ENCODE measurements around the gene APBB3. TPM values are rescaled to one million over a fixed set of nuclear protein-coding genes. Genes with fewer than 3 reads are reported as not detected.

APBB3 gene
- polyA plus RNA-seq, 1 donor: 28.8 TPM

GRCh38 chr5:140553657-140554056 lies 10.7 kb downstream of the APBB3 start:
- no peak for DNase-seq

- DNase-seq: no peak
Observed at GRCh38 chr5:140551872-140552271, 12.5 kb downstream of the APBB3 start.

DNA sequence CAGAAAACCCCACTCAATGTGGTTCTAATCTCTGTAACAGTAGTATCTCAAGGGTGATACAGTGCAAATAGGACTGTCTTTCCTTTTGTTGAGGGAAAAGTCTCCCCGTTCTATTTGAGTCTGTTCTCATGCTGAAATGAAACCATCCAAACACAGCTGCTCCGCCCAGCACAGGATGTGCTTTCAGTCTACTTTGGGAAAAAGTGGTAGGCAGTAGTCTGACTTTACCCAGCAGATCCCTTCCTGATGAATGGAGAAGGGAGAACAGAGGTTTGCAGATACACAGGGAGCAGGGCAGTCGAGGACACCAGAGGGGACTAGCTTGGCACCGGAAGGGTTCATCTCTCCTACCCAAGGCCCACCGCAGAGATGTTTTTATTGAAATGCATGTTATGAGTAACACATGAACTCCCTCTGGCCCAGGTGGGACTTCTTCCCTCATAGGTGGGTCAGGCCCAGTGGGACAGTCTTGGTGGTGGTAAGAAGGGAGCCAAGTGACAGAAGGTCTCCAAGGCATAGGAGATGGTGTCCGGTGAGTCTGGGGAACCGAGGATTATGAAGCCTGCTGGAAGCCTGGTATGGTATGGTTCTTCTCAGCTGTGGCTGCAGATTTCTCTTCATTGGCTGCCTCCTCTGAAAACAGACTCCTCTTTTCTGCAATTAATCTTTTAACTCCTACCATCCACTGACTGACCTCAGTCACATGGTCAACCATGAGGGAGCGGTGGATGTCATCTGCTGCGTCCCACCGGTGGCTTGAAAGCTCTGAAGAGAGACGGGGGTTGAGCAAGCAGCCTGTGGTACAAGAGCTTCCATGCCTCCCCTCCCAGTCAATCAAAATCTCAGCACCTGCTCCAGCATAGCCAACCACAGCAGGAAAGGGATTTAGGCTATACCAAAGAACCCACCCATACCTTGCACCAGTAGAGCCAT lies 14.0 kb downstream of the APBB3 start:
- no peak for DNase-seq

DNA sequence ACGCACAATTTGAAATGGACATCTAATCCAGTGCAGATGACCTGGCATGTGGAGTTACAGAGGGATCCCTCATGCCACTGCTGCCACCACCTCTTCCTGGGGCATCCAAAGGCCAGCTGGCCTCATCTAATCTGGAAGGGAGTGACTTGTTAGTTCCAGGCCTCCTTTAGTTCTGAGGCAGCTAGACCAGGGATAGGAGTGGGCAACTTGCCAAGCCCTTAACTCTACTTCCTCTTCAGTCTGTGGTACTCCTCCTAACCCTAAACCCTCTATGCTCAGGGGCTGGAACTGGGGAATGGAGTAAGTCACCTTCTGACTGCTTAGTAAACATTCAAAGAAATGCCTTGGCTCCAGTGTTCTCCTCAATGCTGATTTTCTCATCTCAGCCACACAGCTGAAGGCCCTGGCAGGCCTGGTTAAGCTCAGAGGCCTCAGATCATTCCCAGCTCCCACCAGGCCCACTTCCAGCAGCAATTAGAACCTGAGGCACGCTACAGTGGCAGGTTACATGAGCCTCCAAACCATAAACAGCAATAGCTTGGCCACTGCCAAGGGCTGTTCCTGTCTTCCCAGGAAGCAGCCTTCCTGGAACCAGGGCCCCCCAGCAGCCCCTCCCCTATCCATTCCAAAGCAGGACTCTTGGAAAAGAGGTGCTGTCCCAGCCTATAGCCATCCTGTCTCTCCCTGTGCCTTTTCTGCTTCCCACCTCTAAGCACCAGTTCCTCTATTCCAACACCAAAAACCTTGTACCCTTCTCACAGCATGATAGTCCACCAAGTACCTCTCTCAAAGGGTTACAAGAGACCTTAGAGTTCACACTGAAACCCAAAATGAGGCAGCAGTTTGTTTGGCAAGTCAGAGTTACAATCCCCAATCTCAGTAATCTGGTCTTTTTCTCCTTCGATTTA lies 14.9 kb downstream of the APBB3 start:
- peak; percentile 29 for DNase-seq

DNA sequence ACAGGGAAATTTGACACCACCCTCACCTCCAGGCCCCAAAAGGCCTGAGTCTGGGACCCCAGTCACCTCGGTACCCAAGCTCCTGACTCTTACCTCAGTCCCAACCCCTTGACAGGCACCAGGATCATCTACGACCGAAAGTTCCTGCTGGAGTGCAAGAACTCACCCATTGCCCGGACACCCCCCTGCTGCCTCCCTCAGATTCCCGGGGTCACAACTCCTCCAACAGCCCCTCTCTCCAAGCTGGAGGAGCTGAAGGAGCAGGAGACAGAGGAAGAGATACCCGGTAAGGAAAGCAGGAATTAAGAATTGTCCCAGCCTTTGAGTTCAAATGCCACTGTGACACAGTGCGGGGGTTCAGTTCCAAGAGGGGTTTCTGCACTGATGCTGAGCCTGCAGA lies 15.6 kb downstream of the APBB3 start:
- no peak for DNase-seq

DNA sequence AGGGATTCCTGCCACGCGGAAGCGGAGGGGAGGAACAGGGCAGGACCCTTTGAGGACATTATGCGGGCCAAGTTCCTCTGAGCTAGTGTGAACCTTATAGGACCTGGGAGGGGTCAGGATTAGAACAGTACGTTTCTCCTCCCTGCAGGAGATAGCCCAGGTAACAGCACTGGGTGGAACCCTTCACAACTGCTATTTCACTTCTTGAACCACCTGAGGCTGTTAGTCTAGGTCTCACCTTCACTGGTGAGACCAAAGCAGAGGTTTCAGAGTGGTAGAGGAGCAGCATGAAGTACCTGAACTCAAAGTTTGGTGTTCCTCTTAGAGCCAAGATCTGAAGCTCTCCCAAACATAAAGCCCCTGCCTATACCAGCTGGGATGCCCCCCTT lies 16.1 kb downstream of the APBB3 start:
- DNase-seq: no peak

DNA sequence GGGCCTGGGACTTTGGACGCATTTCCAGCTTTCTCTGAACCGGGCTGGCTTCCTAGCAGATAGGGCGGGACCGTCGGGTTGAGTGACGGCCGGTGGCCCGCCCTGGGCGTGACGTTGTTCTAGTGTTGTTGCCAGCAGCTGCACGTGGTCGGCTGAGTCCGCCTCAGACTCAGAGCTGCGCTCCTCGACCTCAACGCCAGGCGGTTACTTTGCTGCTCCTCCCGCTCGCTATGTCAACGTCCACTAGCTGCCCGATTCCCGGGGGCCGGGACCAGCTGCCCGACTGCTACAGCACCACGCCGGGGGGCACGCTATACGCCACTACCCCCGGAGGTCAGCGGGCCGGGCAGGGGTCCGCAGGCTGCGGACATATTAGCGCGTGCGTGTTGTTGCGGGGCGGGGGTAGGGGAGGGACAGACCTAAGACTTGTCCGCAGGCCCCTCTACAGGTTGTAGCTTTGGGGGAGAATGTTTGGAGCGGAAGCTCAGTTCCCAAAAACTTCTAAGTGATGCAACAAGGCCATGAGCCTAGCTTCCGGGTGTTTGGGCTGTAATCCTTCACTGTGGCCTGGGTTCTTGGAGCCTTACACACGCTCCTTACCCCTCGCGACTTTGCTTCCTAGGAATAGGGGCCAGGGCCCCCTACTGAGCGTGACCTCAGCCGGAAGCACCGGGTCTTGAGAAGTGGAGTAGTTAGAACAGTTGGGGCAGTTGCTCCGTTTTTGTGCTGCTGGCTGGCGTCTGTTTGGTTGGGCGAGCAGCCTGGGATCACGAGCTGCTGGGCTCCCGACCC lies 16.7 kb downstream of the APBB3 start, which contains the start of gene EIF4EBP3:
TSS of gene EIF4EBP3 (plus strand) at position 155 of the 792 bp plus-strand sequence. CDS start at position 231, 76 bp downstream.
- DNase-seq: peak; percentile 97

DNA sequence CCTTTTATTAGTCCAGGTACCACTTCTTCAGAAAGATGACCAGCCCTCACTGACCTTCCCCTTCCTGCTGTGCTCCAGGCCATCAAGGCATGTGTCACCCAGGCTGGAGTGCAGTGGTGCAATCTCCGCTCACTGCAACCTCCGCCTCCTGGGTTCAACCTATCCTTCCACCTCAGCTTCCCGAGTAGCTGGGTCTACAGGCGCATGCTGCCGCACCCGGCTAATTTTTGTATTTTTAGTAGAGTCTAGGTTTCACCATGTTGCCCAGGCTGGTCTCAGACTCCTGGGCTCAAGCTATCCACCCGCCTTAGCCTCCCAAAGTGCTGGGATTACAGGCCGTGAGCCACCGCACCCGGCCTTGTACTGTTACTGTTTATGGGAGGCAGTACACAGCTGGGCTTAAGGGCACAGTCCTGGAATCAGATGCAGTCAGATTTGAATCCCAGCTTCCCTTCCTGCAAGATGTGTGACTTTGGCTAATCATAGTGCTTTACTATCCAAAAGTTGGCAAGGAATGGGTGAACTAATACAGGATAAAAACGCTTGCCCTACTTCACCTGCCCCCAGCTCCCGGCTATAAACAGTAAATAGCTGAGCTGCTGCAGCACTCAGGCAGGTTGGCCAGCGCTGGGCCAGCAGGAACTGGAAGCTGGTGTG lies 17.4 kb downstream of the APBB3 start:
- no peak for DNase-seq

GRCh38 chr5:140545606-140546005 lies 18.8 kb downstream of the APBB3 start:
- DNase-seq: no peak

DNA sequence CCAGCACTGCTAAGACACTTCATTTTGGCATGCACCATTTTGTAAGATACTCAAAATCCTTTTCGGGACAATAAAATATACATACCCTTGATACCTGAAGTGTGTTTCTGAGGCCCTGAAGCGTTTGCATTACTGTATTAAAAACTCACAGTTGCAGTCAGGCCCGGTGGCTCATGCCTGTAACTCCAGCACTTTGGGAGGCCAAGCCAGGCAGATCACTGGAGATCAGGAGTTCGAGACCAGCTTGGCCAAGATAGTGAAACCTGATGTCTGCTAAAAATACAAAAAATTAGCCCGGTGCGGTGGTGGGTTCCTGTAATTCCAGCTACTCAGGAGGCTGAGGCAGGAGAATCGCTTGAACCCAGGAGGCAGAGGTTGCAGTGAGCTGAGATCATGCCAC lies 19.4 kb downstream of the APBB3 start:
- DNase-seq: no peak

DNA sequence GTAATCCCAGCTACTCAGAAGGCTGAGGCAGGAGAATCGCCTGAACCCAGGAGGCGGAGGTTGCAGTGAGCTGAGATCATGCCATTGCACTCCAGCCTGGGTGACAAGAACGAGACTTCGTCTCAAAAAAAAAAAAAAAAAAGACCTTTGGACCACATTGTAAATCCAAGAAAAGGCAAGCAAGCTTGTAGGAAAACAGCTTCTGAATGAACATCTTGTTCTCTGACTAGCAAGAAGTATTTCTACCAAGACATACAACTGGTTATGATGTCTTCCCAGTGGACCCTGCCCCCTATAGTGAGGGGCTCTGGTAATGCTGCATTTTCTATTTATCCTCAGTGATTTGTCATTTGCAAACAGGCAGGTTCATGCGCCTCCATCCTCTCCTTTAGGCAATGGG lies 21.4 kb downstream of the APBB3 start:
- no peak for DNase-seq

DNA sequence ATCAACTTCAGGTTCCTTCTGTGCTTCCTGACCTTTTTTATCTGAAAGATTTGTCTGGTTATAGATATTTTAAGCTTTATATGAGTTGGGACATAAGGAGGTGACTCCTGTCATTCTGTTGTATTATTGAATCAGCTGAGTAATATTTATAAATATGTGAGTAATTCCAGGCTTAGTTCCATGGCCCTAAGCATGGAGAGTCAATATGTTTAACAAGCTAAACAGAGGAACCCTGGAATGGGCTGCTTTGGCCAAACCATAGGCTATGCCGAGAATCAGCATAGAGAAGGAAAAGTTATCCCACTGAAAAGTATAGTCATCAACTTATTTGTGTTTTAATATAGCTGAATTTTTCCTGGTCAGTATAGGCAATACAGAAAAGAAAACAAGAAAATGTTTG lies 24.2 kb downstream of the APBB3 start:
- no peak for DNase-seq

DNA sequence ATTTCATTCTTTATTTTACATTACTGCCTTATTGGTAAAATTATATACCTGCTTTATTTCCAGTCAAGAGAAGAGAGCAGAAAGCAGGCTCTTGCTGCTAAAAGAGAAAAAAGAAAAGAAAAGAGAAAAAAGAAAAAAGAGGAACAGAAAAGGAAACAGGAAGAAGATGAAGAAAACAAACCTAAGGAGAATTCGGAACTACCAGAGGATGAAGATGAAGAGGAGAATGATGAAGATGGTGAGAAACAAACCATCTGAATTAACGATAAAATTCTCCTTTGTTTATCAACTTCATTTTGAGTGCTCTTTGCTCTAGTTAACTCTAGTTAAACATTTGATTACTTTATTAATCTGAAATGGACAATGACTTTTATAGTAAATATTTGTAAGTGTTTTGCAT lies 40.4 kb downstream of the APBB3 start:
- DNase-seq: no peak

- DNase-seq: no peak
Observed at GRCh38 chr5:140513124-140513523, 51.3 kb downstream of the APBB3 start.

DNA sequence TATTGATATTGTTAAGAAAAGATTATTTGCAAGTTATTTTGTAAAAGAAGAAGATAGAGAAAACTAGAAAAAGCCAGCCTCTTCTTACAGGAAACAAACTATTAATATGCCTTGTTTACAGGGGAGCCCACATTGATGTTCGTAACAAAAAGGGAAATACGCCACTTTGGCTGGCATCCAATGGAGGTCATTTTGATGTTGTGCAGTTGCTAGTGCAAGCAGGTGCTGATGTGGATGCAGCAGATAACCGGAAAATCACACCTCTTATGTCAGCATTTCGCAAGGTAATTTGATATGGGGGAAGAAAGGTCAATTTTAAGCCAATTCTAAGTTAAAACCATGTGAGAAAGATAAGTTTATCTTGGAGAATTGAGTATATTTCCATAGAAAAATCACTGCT lies 54.5 kb downstream of the APBB3 start:
- DNase-seq: no peak

Other genes starting within 250 kb of the APBB3 start
- 19.4 TPM for gene HBEGF, start 218.0 kb downstream of the APBB3 start, polyA plus RNA-seq (ENCODE audit: insufficient read length)
- 0.18 TPM for gene SLC4A9, start 204.4 kb downstream of the APBB3 start, polyA plus RNA-seq (ENCODE audit: insufficient read length)
- 63.9 TPM for gene ANKHD1, start 162.8 kb downstream of the APBB3 start, polyA plus RNA-seq (ENCODE audit: insufficient read length)
- 8.6 TPM for gene EIF4EBP3, start 16.9 kb downstream of the APBB3 start, polyA plus RNA-seq (ENCODE audit: insufficient read length)
- 20.5 TPM for gene SRA1, start 7.1 kb downstream of the APBB3 start, polyA plus RNA-seq (ENCODE audit: insufficient read length)
- gene SLC35A4, start 230 bp upstream of the APBB3 start, polyA plus RNA-seq (ENCODE audit: insufficient read length): 59.9 TPM
- gene CD14, start 68.6 kb upstream of the APBB3 start, polyA plus RNA-seq (ENCODE audit: insufficient read length): 30.9 TPM
- gene TMCO6, start 74.9 kb upstream of the APBB3 start, polyA plus RNA-seq (ENCODE audit: insufficient read length): 11.0 TPM
- 57.7 TPM for gene NDUFA2, start 83.0 kb upstream of the APBB3 start, polyA plus RNA-seq (ENCODE audit: insufficient read length)
- 104 TPM for gene IK, start 83.2 kb upstream of the APBB3 start, polyA plus RNA-seq (ENCODE audit: insufficient read length)
- 14.3 TPM for gene WDR55, start 100.3 kb upstream of the APBB3 start, polyA plus RNA-seq (ENCODE audit: insufficient read length)
- gene DND1, start 109.0 kb upstream of the APBB3 start, polyA plus RNA-seq (ENCODE audit: insufficient read length): not detected
- gene HARS1, start 126.8 kb upstream of the APBB3 start, polyA plus RNA-seq (ENCODE audit: insufficient read length): 53.2 TPM
- 24.7 TPM for gene HARS2, start 126.9 kb upstream of the APBB3 start, polyA plus RNA-seq (ENCODE audit: insufficient read length)
- 72.8 TPM for gene ZMAT2, start 135.8 kb upstream of the APBB3 start, polyA plus RNA-seq (ENCODE audit: insufficient read length)
- gene PCDHA1, start 221.5 kb upstream of the APBB3 start, polyA plus RNA-seq (ENCODE audit: insufficient read length): not detected
- 0.06 TPM for gene PCDHA2, start 230.3 kb upstream of the APBB3 start, polyA plus RNA-seq (ENCODE audit: insufficient read length)
- gene PCDHA3, start 236.5 kb upstream of the APBB3 start, polyA plus RNA-seq (ENCODE audit: insufficient read length): 0.18 TPM
- gene PCDHA4, start 242.5 kb upstream of the APBB3 start, polyA plus RNA-seq (ENCODE audit: insufficient read length): 0.12 TPM

Data from hindlimb muscle (tissue), 1 donor.